Natural killer cell (primary cell): ENCODE measurements around the gene USP26. TPM values are rescaled to one million over a fixed set of nuclear protein-coding genes. Genes with fewer than 3 reads are reported as not detected.
A peak's percentile ranks its signal among the peaks of the same experiment; 100 is the strongest.

Experiments
- ATAC-seq, 3 donors: fragments of 150-1000 bp in 2 of 3; fragments of 200-7000 bp in 1 of 3; cut with Tn5 transposase; 1 replicate in 1 of 3; 2 replicates in 2 of 3; pipeline ENCODE4 v1.10.0; 2021; ENCODE audit warnings: mild to moderate bottlenecking in 2 of 3, moderate library complexity in 2 of 3
- DNase-seq, 2 donors: peaks; one replicate each; pipeline versions ENCODE4 v3.0.0 to v3.0.0-alpha.2; 2013 to 2021; ENCODE audit warnings: mixed read lengths in 1 of 2
- H3K27ac ChIP-seq: one replicate; pipeline ENCODE4 v1.5.1; 2013; ENCODE audit warnings: mild to moderate bottlenecking, low read length
- H3K27me3 ChIP-seq: one replicate; pipeline ENCODE4 v1.6.1; 2013; ENCODE audit warnings: low read length; ENCODE audit not compliant: control insufficient read depth, insufficient read depth
- H3K36me3 ChIP-seq: one replicate; pipeline ENCODE4 v1.6.1; 2013; ENCODE audit warnings: low read length; ENCODE audit not compliant: control insufficient read depth, insufficient read depth
- H3K4me1 ChIP-seq: one replicate; pipeline ENCODE4 v1.6.1; 2013; ENCODE audit warnings: low read length; ENCODE audit not compliant: control insufficient read depth, insufficient read depth
- H3K4me3 ChIP-seq: one replicate; pipeline ENCODE4 v1.5.1; 2013; ENCODE audit warnings: low read length
- H3K9me3 ChIP-seq: one replicate; pipeline ENCODE4 v1.6.1; 2013; ENCODE audit warnings: low read length; ENCODE audit not compliant: control insufficient read depth, insufficient read depth
- H3K27ac Mint-ChIP-seq, 2 donors: one replicate each; pipeline ENCODE4 v1.8.0; 2022; ENCODE audit warnings: mild to moderate bottlenecking in 2 of 2, mixed read lengths in 2 of 2, moderate library complexity in 1 of 2
- H3K27me3 Mint-ChIP-seq, 2 donors: one replicate each; pipeline ENCODE4 v1.8.0; 2022; ENCODE audit warnings: low read depth in 2 of 2, mixed read lengths in 2 of 2
- H3K36me3 Mint-ChIP-seq: one replicate; pipeline ENCODE4 v1.8.0; 2022; ENCODE audit warnings: mixed read lengths
- H3K4me1 Mint-ChIP-seq, 2 donors: one replicate each; pipeline ENCODE4 v1.8.0; 2022; ENCODE audit warnings: mixed read lengths in 2 of 2
- H3K4me3 Mint-ChIP-seq: one replicate; pipeline ENCODE4 v1.8.0; 2022; ENCODE audit warnings: mild to moderate bottlenecking, moderate library complexity, mixed read lengths
- H3K9me3 Mint-ChIP-seq, 2 donors: one replicate each; pipeline ENCODE4 v1.8.0; 2022; ENCODE audit warnings: mixed read lengths in 2 of 2
- WGBS: methylation state at CpG from one replicate; pipeline ENCODE4 v1.1.7; 2013; ENCODE audit warnings: missing lambda C conversion rate; ENCODE audit not compliant: insufficient coverage; 5-methylcytosine and 5-hydroxymethylcytosine counted together
- intact Hi-C: fragments of 100-400 bp; cut with micrococcal nuclease; formaldehyde crosslinking; loops from one replicate; pipeline ENCODE4 v1.14.2; 2022
- total RNA-seq, 4 donors: library from RNA; stranded (reverse); fragments of 120-200 nt in 1 of 4; gene quantifications; one replicate each; pipeline versions ENCODE4 v1.2.3 to v1.2.4, GENCODE V29; 2013 to 2022
- TF ChIP-seq, protein P1 (sequence below): fragments of 200-600 bp; IDR thresholded peaks from one replicate; pipeline ENCODE4 v1.8.0; 2022; ENCODE audit warnings: antibody characterized with exemption

The USP26 gene
- total RNA-seq, 3 donors from 2014 or later (not counting 1 experiment from before 2014, with no cell fraction given) = not detected

GRCh38 chrX:133005616-133006015 lies 91.3 kb downstream of the USP26 start:
- TF ChIP-seq, protein P1, sequence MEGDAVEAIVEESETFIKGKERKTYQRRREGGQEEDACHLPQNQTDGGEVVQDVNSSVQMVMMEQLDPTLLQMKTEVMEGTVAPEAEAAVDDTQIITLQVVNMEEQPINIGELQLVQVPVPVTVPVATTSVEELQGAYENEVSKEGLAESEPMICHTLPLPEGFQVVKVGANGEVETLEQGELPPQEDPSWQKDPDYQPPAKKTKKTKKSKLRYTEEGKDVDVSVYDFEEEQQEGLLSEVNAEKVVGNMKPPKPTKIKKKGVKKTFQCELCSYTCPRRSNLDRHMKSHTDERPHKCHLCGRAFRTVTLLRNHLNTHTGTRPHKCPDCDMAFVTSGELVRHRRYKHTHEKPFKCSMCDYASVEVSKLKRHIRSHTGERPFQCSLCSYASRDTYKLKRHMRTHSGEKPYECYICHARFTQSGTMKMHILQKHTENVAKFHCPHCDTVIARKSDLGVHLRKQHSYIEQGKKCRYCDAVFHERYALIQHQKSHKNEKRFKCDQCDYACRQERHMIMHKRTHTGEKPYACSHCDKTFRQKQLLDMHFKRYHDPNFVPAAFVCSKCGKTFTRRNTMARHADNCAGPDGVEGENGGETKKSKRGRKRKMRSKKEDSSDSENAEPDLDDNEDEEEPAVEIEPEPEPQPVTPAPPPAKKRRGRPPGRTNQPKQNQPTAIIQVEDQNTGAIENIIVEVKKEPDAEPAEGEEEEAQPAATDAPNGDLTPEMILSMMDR = no peak
- WGBS = no CpG with 5 or more reads among the region's 1 CpG
- Mint-ChIP-seq H3K27ac (no peak overlapping the region), H3K4me3 (no peak overlapping the region), H3K27me3 (peaks cover 6 to 43% of the 10 kb centered on the region in 2 donors), H3K9me3 (no peaks in the 10 kb centered on the region), H3K36me3 (no peaks in the 10 kb centered on the region), H3K4me1 (no peaks in the 10 kb centered on the region)
- H3K27ac ChIP-seq = no peak overlapping the region
- DNase-seq (no peak), ATAC-seq (no peak)
- no peak overlapping the region for H3K4me3 ChIP-seq
- no peaks in the 10 kb centered on the region for H3K27me3 ChIP-seq
- H3K9me3 ChIP-seq = no peaks in the 10 kb centered on the region
- no peaks in the 10 kb centered on the region for H3K4me1 ChIP-seq
- intact Hi-C loops = no loop called here
- no peaks in the 10 kb centered on the region for H3K36me3 ChIP-seq

GRCh38 chrX:133005042-133005441 lies 91.9 kb downstream of the USP26 start:
- Mint-ChIP-seq H3K9me3 (no peaks in the 10 kb centered on the region), H3K4me1 (no peaks in the 10 kb centered on the region), H3K36me3 (no peaks in the 10 kb centered on the region), H3K27ac (no peak overlapping the region), H3K4me3 (no peak overlapping the region), H3K27me3 (peaks cover 6 to 40% of the 10 kb centered on the region in 2 donors)
- Histone ChIP-seq H3K9me3 (no peaks in the 10 kb centered on the region), H3K27ac (no peak overlapping the region), H3K4me1 (no peaks in the 10 kb centered on the region), H3K36me3 (no peaks in the 10 kb centered on the region), H3K4me3 (no peak overlapping the region), H3K27me3 (no peaks in the 10 kb centered on the region)
- DNase-seq (no peak), ATAC-seq (no peak)
- 10% methylated on average over 2 of the region's 2 CpGs for WGBS
- TF ChIP-seq, protein P1 = peak; percentile 20
- intact Hi-C loops = no loop called here

DNA sequence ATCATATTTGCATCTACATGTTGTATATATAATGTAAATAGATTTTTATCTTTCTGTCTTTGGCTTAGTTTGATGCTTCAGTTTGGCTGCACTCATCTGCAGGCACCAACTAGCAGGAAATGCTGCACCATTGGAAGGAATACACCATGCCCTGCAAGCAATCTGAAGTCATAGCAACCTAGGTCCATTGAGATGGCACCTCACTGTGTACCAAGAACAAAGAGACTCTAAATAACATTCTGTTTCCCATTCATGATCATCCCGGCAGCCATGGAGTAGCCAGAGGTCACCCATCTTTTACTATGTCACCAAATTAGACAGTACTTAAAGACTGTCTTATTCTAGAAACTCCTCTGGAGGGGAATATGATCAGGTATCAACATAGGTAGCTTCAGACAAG lies 97.7 kb downstream of the USP26 start:
- H3K27ac Mint-ChIP-seq = no peak overlapping the region
- H3K4me1 Mint-ChIP-seq = no peaks in the 10 kb centered on the region
- H3K4me3 Mint-ChIP-seq = no peak overlapping the region
- peaks cover 14 to 48% of the 10 kb centered on the region in 2 donors for H3K27me3 Mint-ChIP-seq
- ATAC-seq (no peak), DNase-seq (no peak)
- H3K36me3 ChIP-seq = no peaks in the 10 kb centered on the region
- H3K9me3 ChIP-seq = no peaks in the 10 kb centered on the region
- intact Hi-C loops = no loop called here
- WGBS = 100% methylated on average over 1 of the region's 1 CpG
- no peaks in the 10 kb centered on the region for H3K9me3 Mint-ChIP-seq
- no peak overlapping the region for H3K4me3 ChIP-seq
- H3K27ac ChIP-seq = no peak overlapping the region
- H3K4me1 ChIP-seq = no peaks in the 10 kb centered on the region
- TF ChIP-seq, protein P1 = no peak
- no peaks in the 10 kb centered on the region for H3K36me3 Mint-ChIP-seq
- no peaks in the 10 kb centered on the region for H3K27me3 ChIP-seq

DNA sequence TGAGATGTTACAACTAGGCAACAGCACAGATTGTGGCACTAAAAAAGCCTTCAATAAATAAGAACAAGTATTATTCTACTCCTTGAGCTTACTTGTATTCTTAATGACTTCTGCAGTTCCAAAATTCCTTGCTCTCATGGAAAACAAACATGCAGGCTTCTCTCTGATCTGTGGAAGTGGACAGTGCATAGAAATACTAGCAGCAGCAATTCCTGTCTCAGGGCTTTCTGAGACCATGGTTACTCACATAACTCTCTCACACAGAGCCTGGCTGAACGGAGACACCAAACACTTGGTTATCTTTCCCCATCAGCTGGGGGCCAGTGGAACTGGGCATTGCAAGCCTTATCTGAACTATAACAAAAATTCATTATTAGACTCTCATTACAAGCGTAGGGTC lies 106.1 kb downstream of the USP26 start:
- Mint-ChIP-seq H3K36me3 (no peaks in the 10 kb centered on the region), H3K4me3 (no peak overlapping the region), H3K9me3 (no peaks in the 10 kb centered on the region), H3K27me3 (peaks cover 6 to 33% of the 10 kb centered on the region in 2 donors), H3K27ac (no peak overlapping the region), H3K4me1 (no peaks in the 10 kb centered on the region)
- Histone ChIP-seq H3K27ac (no peak overlapping the region), H3K36me3 (no peaks in the 10 kb centered on the region), H3K4me3 (no peak overlapping the region), H3K4me1 (no peaks in the 10 kb centered on the region), H3K27me3 (no peaks in the 10 kb centered on the region), H3K9me3 (no peaks in the 10 kb centered on the region)
- ATAC-seq (no peak), DNase-seq (no peak)
- intact Hi-C loops = no loop called here
- WGBS = 94% methylated on average over 2 of the region's 2 CpGs
- TF ChIP-seq, protein P1 = no peak
